ENCODE data around the gene COL8A2. TPM values are rescaled to one million over a fixed set of nuclear protein-coding genes. Genes with fewer than 3 reads are reported as not detected.
A peak's percentile ranks its signal among the peaks of the same experiment; 100 is the strongest.

The COL8A2 gene
- total RNA-seq, 1 donor from 2014 or later, result 1.6 TPM

- no peak for DNase-seq (ENCODE audit: low read depth)
- TF ChIP-seq CTCF (IDR thresholded peaks at IDR 0.05; ENCODE audit: insufficient read depth, low read length, severe bottlenecking), result no peak
- FAIRE-seq, result no peak
- Histone ChIP-seq H3K4me3 (ENCODE audit: low read depth, low read length) (no peak overlapping the region), H3K36me3 (ENCODE audit: control insufficient read depth, insufficient read depth, low read length) (peaks cover 1% of the 10 kb centered on the region), H3K27me3 (ENCODE audit: control insufficient read depth, insufficient read depth, low read length) (no peaks in the 10 kb centered on the region)
These were observed 24.6 kb downstream of the COL8A2 start for GRCh38 chr1:36100376-36100775.

GRCh38 chr1:36099681-36100341, 25.2 kb downstream of the COL8A2 start:
- peak; percentile 85 for TF ChIP-seq CTCF (IDR thresholded peaks at IDR 0.05; ENCODE audit: insufficient read depth, low read length, severe bottlenecking)
- no peaks in the 10 kb centered on the region for H3K27me3 ChIP-seq (ENCODE audit: control insufficient read depth, insufficient read depth, low read length)
- H3K36me3 ChIP-seq (ENCODE audit: control insufficient read depth, insufficient read depth, low read length), result peaks cover 1% of the 10 kb centered on the region
- FAIRE-seq, result peak; percentile 82
- no peak overlapping the region for H3K4me3 ChIP-seq (ENCODE audit: low read depth, low read length)
- DNase-seq (ENCODE audit: low read depth), result peak; percentile 49

- DNase-seq (ENCODE audit: low read depth) (no peak), FAIRE-seq (no peak)
- no peaks in the 10 kb centered on the region for H3K27me3 ChIP-seq (ENCODE audit: control insufficient read depth, insufficient read depth, low read length)
- H3K36me3 ChIP-seq (ENCODE audit: control insufficient read depth, insufficient read depth, low read length), result peaks cover 9% of the 10 kb centered on the region
- no peak for TF ChIP-seq CTCF (IDR thresholded peaks at IDR 0.05; ENCODE audit: insufficient read depth, low read length, severe bottlenecking)
- no peak overlapping the region for H3K4me3 ChIP-seq (ENCODE audit: low read depth, low read length)
These were observed 26.2 kb downstream of the COL8A2 start for GRCh38 chr1:36098650-36099365.

- TF ChIP-seq CTCF (IDR thresholded peaks at IDR 0.05; ENCODE audit: insufficient read depth, low read length, severe bottlenecking), result no peak
- H3K27me3 ChIP-seq (ENCODE audit: control insufficient read depth, insufficient read depth, low read length), result no peaks in the 10 kb centered on the region
These were observed 27.1 kb downstream of the COL8A2 start for GRCh38 chr1:36097693-36098585.

GRCh38 chr1:36096500-36097432, 28.3 kb downstream of the COL8A2 start:
- Histone ChIP-seq H3K27me3 (ENCODE audit: control insufficient read depth, insufficient read depth, low read length) (no peaks in the 10 kb centered on the region), H3K4me3 (ENCODE audit: low read depth, low read length) (no peak overlapping the region), H3K36me3 (ENCODE audit: control insufficient read depth, insufficient read depth, low read length) (peaks cover 24% of the 10 kb centered on the region)
- FAIRE-seq (no peak), DNase-seq (ENCODE audit: low read depth) (no peak)
- TF ChIP-seq CTCF (IDR thresholded peaks at IDR 0.05; ENCODE audit: insufficient read depth, low read length, severe bottlenecking), result peak; percentile 28

More at GRCh38 chr1:36097693-36098585, 27.1 kb downstream of the COL8A2 start:
- FAIRE-seq (no peak), DNase-seq (ENCODE audit: low read depth) (no peak)
- Histone ChIP-seq H3K4me3 (ENCODE audit: low read depth, low read length) (no peak overlapping the region), H3K36me3 (ENCODE audit: control insufficient read depth, insufficient read depth, low read length) (peaks cover 17% of the 10 kb centered on the region)
